ENCODE measurements around the gene IPO11.
"Not testable (repeated sequence)": the region's sequence is repeated elsewhere in the genome, so short reads cannot be mapped to it uniquely, and the experiment has no call there.

The IPO11 gene

DNA sequence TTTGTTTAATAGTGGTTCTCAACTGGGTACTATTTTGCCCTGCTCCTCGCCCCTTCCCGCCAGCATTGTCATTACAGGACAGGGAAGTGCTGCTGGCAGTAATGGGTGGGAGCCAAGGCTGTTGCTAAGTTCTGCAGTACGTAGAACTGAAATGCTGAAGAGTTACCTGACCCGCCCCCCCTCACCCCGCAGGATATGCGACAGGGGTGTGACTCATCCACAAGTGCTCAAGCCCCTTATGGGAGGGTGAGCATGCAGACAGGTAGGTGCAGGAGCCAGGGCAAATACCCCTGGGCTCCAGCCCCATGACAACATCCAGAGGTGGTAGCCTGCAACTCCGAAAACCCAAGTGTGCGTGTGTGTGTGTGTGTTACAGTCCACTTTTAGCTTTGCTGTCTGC lies 201.8 kb downstream of the IPO11 start:
- H3K4me3 ChIP-seq (ENCODE audit: low read depth, low read length) = no peak overlapping the region
- no peak for DNase-seq (ENCODE audit: low read depth)
- TF ChIP-seq, protein P1, sequence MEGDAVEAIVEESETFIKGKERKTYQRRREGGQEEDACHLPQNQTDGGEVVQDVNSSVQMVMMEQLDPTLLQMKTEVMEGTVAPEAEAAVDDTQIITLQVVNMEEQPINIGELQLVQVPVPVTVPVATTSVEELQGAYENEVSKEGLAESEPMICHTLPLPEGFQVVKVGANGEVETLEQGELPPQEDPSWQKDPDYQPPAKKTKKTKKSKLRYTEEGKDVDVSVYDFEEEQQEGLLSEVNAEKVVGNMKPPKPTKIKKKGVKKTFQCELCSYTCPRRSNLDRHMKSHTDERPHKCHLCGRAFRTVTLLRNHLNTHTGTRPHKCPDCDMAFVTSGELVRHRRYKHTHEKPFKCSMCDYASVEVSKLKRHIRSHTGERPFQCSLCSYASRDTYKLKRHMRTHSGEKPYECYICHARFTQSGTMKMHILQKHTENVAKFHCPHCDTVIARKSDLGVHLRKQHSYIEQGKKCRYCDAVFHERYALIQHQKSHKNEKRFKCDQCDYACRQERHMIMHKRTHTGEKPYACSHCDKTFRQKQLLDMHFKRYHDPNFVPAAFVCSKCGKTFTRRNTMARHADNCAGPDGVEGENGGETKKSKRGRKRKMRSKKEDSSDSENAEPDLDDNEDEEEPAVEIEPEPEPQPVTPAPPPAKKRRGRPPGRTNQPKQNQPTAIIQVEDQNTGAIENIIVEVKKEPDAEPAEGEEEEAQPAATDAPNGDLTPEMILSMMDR (IDR thresholded peaks at IDR 0.05; ENCODE audit: low read depth, low read length, missing control alignments) = no peak

DNA sequence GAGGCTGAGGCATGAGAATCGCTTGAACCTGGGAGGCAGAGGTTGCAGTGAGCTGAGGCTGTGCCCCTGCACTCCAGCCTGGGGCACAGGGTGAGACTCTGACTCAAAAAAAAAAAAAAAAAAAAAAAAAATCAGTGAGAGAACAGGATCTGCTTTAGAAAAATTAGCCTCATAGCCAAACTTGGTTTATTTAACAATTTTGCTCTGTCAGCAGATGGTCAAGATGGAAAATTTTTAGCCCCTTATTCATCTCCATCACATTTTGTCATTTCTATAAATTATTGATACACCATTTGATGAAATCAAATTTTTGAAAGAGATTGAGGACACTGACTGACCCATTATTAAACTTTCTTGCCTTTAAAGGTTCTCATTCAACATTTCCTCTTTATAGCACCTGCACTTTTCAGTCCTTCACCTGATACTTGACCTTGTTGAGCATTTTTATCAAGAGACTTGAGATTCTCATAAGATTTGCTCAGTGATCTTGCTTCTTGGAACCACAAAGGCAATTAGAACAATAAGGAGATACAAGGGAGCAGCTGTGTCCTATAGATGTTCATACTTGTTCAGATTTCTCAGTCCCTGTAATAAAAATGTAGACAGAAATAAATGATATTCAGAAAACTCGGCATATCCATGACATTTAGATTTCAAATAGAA lies 204.2 kb downstream of the IPO11 start:
- no peak for DNase-seq (ENCODE audit: low read depth)
- TF ChIP-seq, protein P1 (IDR thresholded peaks at IDR 0.05; ENCODE audit: low read depth, low read length, missing control alignments) = no peak
- H3K4me3 ChIP-seq (ENCODE audit: low read depth, low read length) = no peak overlapping the region

DNA sequence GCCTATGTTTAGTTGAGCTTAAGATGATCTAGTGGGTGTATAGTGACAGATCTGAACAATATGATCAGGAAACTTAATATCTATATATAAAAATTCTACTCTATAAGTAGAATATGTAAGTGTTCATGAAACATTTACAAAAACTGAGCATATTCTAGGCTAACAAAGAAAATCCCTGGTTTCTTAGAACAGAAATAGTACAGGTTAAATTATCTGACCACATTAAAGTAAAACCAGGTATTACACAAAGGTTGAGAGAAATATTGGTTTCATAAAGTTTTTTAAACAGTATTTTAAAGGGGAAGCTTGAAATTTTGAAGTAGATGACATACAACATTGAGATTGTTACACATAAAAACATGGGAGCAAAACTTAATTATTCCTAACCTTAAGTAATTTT lies 205.4 kb downstream of the IPO11 start:
- no peak overlapping the region for H3K4me3 ChIP-seq (ENCODE audit: low read depth, low read length)
- TF ChIP-seq, protein P1 (IDR thresholded peaks at IDR 0.05; ENCODE audit: low read depth, low read length, missing control alignments) = no peak
- no peak for DNase-seq (ENCODE audit: low read depth)

DNA sequence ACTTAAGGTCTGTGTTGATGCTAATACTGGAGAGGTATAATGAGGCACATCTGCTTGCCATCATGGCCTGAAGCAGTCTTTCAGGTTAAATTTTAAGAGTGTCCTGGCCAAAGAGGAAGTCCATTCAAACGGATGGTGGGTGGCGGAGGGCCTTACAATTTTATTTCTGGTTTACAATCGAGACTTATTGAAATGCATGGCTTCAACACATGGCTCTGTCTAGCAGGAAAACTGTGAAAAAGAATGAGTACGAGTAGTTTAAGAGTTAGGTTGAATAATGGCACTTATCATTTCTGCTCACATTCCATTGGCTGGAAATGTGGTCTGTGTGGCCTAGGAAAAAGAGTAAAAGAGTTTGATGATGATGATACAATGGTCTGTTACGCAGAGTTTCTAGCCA lies 208.2 kb downstream of the IPO11 start:
- no peak overlapping the region for H3K4me3 ChIP-seq (ENCODE audit: low read depth, low read length)
- TF ChIP-seq, protein P1 (IDR thresholded peaks at IDR 0.05; ENCODE audit: low read depth, low read length, missing control alignments) = no peak
- no peak for DNase-seq (ENCODE audit: low read depth)

DNA sequence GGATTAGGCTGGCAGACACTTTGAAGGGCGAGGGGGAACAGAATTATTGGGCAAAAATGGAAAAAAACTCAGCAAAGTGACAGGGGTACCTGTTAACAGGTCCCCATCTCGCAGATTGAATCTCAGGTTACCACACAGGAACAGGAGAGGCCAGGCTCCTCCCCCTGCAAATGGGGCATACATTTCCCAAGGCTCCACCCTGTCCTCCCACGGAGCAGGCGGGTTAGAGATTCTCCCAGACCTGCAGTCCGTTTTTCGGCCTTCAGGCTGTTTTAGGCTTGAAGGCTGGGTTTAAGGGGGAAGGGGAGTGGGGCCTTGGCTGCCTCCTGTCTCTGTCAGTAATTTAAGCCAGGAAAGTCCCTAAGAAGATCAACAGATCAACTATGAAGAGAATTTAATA lies 208.7 kb downstream of the IPO11 start:
- TF ChIP-seq, protein P1 (IDR thresholded peaks at IDR 0.05; ENCODE audit: low read depth, low read length, missing control alignments) = no peak
- DNase-seq (ENCODE audit: low read depth) = no peak
- no peak overlapping the region for H3K4me3 ChIP-seq (ENCODE audit: low read depth, low read length)

DNA sequence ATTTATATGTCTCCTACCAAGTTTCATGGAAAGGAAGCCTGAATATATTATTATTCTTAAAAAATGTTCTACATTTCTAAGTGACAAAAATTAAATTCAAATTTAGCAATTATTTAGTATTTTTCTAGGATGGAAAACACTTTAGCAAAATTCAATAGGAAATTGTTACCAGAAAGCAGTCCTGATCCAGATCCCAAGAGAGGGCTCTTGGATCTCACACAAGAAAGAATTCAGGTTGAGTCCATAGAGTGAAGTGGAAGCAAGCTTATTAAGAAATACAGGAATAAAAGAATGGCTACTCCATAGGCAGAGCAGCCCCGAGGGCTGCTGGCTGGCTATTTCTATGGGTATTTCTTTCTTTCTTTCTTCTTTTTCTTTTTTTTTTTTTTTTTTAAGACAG lies 210.7 kb downstream of the IPO11 start:
- TF ChIP-seq, protein P1 (IDR thresholded peaks at IDR 0.05; ENCODE audit: low read depth, low read length, missing control alignments) = no peak
- H3K4me3 ChIP-seq (ENCODE audit: low read depth, low read length) = no peak overlapping the region

DNA sequence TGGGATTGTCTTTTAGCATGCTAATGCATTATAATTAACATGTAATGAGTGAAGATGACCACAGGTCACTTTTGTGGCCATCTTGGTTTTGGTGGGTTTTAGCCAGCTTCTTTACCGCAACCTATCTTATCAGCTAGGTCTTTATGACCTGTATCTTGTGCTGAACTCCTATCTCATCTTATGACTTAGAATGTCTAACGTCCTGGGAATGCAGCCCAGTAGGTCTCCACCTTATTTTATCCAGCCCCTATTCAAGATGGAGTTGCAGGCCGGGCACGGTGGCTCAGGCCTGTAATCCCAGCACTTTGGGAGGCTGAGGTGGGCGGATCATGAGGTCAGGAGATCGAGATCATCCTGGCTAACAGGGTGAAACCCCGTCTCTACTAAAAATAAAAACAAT lies 211.9 kb downstream of the IPO11 start:
- not testable (repeated sequence) for H3K4me3 ChIP-seq (ENCODE audit: low read depth, low read length); DNase-seq (ENCODE audit: low read depth)

More for the DNA sequence above, 210.7 kb downstream of the IPO11 start:
- no peak for DNase-seq (ENCODE audit: low read depth)

All from GM12864 (cell line).